DND-41 (cell line): ENCODE results near the gene MACROH2A2.
"Not testable (repeated sequence)": the region's sequence is repeated elsewhere in the genome, so short reads cannot be mapped to it uniquely, and the experiment has no call there.

Source experiments
- ATAC-seq: fragments of 200-7000 bp; cut with Tn5 transposase; 3 replicates; pipeline ENCODE4 v1.9.1; 2021; ENCODE audit warnings: low read depth; ENCODE audit not compliant: insufficient read depth
- DNase-seq: peaks from one replicate; pipeline ENCODE4 v3.0.0-alpha.2; 2020
- H2AFZ ChIP-seq: 2 replicates; pipeline ENCODE4 v1.6.0; 2012; ENCODE audit warnings: low read depth, low read length
- H3K27ac ChIP-seq: 2 replicates; pipeline ENCODE4 v1.5.1; 2012; ENCODE audit warnings: low read length, inconsistent platforms
- H3K27me3 ChIP-seq: fragments of 200-600 bp; sonication (generic); 2 replicates; pipeline ENCODE4 v1.6.0; 2012; ENCODE audit warnings: low read length, mild to moderate bottlenecking, inconsistent platforms; ENCODE audit not compliant: insufficient read depth, poor library complexity
- H3K36me3 ChIP-seq: 2 replicates; pipeline ENCODE4 v1.5.1; 2012; ENCODE audit warnings: low read length, inconsistent platforms; ENCODE audit not compliant: insufficient read depth
- H3K4me1 ChIP-seq: 2 replicates; pipeline ENCODE4 v1.5.1; 2012; ENCODE audit warnings: mild to moderate bottlenecking, low read length; ENCODE audit not compliant: insufficient read depth
- H3K4me2 ChIP-seq: 2 replicates; pipeline ENCODE4 v1.6.0; 2012; ENCODE audit warnings: mild to moderate bottlenecking, moderate library complexity, low read length, inconsistent platforms; ENCODE audit not compliant: insufficient read depth
- H3K4me3 ChIP-seq, 2 experiments: fragments of 200-600 bp in 1 of 2; shearing (Covaris generic) in 1 of 2; 2 replicates each; pipeline ENCODE4 v1.5.1; 2012 to 2016; ENCODE audit warnings: inconsistent platforms in 2 of 2, low read length in 2 of 2, mild to moderate bottlenecking in 2 of 2, low read depth in 1 of 2, moderate library complexity in 1 of 2
- H3K79me2 ChIP-seq: 2 replicates; pipeline ENCODE4 v1.6.0; 2012; ENCODE audit warnings: low read length, inconsistent platforms; ENCODE audit not compliant: insufficient read depth
- H3K9ac ChIP-seq: 2 replicates; pipeline ENCODE4 v1.6.0; 2012; ENCODE audit warnings: low read depth, mild to moderate bottlenecking, inconsistent platforms, low read length, moderate library complexity
- H3K9me3 ChIP-seq: 2 replicates; pipeline ENCODE4 v1.5.1; 2012; ENCODE audit warnings: low read length, moderate library complexity, mild to moderate bottlenecking, inconsistent platforms; ENCODE audit not compliant: insufficient read depth, severe bottlenecking
- H4K20me1 ChIP-seq: 2 replicates; pipeline ENCODE4 v1.6.0; 2012; ENCODE audit warnings: low read length; ENCODE audit not compliant: insufficient read depth
- CTCF ChIP-seq: IDR thresholded peaks from 2 replicates; pipeline ENCODE4 v1.5.1; 2012; ENCODE audit warnings: borderline replicate concordance, low read length, moderate library complexity, mild to moderate bottlenecking; ENCODE audit not compliant: poor library complexity, severe bottlenecking; ENCODE audit errors: extremely low read depth
- EZH2 ChIP-seq: IDR thresholded peaks from 3 replicates; pipeline ENCODE4 v1.6.1; 2012; ENCODE audit warnings: borderline replicate concordance, low read depth, mild to moderate bottlenecking, moderate library complexity, low read length, inconsistent platforms; ENCODE audit not compliant: severe bottlenecking

The MACROH2A2 gene

GRCh38 chr10:70038923-70039322 lies 13.7 kb upstream of the MACROH2A2 start:
- TF ChIP-seq CTCF: no peak
- no peak for TF ChIP-seq EZH2

GRCh38 chr10:70041016-70041415 lies 11.6 kb upstream of the MACROH2A2 start:
- H2AFZ ChIP-seq: no peak overlapping the region
- H3K9me3 ChIP-seq: no peaks in the 10 kb centered on the region
- no peaks in the 10 kb centered on the region for H4K20me1 ChIP-seq
- H3K4me2 ChIP-seq: no peak overlapping the region
- H3K27ac ChIP-seq: no peak overlapping the region
- H3K4me1 ChIP-seq: no peaks in the 10 kb centered on the region
- no peaks in the 10 kb centered on the region for H3K27me3 ChIP-seq
- no peak for ATAC-seq
- H3K9ac ChIP-seq: no peak overlapping the region
- H3K4me3 ChIP-seq: no peak overlapping the region
- no peaks in the 10 kb centered on the region for H3K79me2 ChIP-seq
- no peaks in the 10 kb centered on the region for H3K36me3 ChIP-seq
- DNase-seq: no peak
- TF ChIP-seq CTCF (no peak), EZH2 (no peak)

More at GRCh38 chr10:70038923-70039322, 13.7 kb upstream of the MACROH2A2 start:
- H3K79me2 ChIP-seq: no peaks in the 10 kb centered on the region
- H3K4me2 ChIP-seq: no peak overlapping the region
- no peaks in the 10 kb centered on the region for H3K36me3 ChIP-seq
- H3K27me3 ChIP-seq: no peaks in the 10 kb centered on the region
- no peak overlapping the region for H3K27ac ChIP-seq
- ATAC-seq: no peak
- H4K20me1 ChIP-seq: no peaks in the 10 kb centered on the region
- no peak for DNase-seq
- no peak overlapping the region for H2AFZ ChIP-seq
- H3K4me3 ChIP-seq: no peak overlapping the region
- no peak overlapping the region for H3K9ac ChIP-seq
- no peaks in the 10 kb centered on the region for H3K9me3 ChIP-seq
- H3K4me1 ChIP-seq: no peaks in the 10 kb centered on the region

DNA sequence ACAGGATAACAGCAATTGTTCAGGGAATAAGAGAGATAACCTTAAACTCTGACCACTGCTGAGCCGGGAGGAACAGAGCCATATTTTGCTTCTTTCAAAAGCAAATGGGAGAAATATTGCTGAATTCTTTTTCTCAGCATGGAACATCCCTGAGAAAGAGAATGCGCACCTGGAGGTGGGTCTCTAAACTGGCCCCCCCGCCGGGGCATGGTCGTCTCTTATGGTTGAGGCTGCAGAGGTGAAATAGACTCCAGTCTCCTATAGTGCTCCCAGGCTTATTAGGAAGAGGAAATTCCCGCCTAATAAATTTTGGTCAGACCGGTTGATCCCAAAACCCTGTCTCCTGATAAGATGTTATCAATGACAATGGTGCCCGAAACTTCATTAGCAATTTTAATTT lies 10.9 kb upstream of the MACROH2A2 start:
- not testable (repeated sequence) for H3K4me1 ChIP-seq, H3K4me2 ChIP-seq, H3K4me3 ChIP-seq, H3K36me3 ChIP-seq, H3K9ac ChIP-seq, H4K20me1 ChIP-seq, H3K9me3 ChIP-seq, H3K27me3 ChIP-seq, H3K27ac ChIP-seq, DNase-seq, H3K79me2 ChIP-seq, H2AFZ ChIP-seq, ATAC-seq

- not testable (repeated sequence) for H2AFZ ChIP-seq, H3K9ac ChIP-seq, H3K9me3 ChIP-seq, H3K36me3 ChIP-seq, H3K4me2 ChIP-seq, ATAC-seq, H3K4me1 ChIP-seq, DNase-seq, H3K27ac ChIP-seq, H4K20me1 ChIP-seq, H3K4me3 ChIP-seq, H3K79me2 ChIP-seq
- H3K27me3 ChIP-seq: peaks cover 15% of the 10 kb centered on the region
These were observed 5.6 kb upstream of the MACROH2A2 start for GRCh38 chr10:70047066-70047465.
